ENCODE data around the gene GCNT4. TPM values are rescaled to one million over a fixed set of nuclear protein-coding genes. Genes with fewer than 3 reads are reported as not detected.

Gene GCNT4
- total RNA-seq, 4 donors from 2014 or later, result 0.66 to 1.5 (median 1.1) TPM

DNA sequence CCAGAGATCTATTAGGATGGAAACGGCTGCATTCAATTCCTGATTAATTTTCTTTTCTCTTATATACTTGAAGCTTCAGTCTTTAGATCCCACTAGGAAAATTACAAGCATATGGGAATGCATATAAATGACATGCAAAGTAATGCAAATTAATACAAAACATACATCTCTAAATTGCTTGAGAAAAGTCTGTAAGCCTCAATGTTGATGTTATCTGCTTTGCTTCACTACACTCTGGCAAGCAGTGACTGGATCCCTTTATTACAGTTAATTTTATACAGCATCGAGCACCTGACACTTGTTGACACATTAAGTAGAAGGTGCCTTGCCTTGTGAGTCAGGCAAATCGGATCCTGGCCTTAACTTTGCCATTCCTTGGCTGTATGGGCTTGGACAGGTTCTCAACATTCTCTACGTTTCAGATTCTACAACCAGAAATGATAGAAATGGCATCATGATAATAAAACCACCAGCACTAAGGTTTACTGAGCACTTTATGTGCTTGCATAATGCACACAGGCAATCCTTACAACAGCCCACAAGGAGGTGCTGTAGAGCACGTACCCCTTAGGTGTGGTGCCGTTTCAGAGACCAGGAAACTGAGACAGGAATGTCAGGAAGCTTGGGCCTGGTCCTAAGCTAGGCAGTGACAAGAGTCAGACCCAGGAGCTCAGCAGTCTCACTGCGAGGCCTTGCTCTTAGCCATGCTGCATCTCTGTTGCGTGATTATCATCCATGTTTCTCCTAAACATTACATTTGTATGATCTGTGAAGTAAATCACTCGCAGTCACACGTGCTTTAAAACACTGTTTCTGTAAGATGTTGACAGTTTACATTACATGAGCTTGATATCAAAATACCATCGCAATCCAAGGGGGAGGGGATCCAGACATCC, 2.7 kb downstream of the GCNT4 start:
- TF ChIP-seq, protein P1, sequence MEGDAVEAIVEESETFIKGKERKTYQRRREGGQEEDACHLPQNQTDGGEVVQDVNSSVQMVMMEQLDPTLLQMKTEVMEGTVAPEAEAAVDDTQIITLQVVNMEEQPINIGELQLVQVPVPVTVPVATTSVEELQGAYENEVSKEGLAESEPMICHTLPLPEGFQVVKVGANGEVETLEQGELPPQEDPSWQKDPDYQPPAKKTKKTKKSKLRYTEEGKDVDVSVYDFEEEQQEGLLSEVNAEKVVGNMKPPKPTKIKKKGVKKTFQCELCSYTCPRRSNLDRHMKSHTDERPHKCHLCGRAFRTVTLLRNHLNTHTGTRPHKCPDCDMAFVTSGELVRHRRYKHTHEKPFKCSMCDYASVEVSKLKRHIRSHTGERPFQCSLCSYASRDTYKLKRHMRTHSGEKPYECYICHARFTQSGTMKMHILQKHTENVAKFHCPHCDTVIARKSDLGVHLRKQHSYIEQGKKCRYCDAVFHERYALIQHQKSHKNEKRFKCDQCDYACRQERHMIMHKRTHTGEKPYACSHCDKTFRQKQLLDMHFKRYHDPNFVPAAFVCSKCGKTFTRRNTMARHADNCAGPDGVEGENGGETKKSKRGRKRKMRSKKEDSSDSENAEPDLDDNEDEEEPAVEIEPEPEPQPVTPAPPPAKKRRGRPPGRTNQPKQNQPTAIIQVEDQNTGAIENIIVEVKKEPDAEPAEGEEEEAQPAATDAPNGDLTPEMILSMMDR (IDR thresholded peaks at IDR 0.05; ENCODE audit: low read depth), result no peak

DNA sequence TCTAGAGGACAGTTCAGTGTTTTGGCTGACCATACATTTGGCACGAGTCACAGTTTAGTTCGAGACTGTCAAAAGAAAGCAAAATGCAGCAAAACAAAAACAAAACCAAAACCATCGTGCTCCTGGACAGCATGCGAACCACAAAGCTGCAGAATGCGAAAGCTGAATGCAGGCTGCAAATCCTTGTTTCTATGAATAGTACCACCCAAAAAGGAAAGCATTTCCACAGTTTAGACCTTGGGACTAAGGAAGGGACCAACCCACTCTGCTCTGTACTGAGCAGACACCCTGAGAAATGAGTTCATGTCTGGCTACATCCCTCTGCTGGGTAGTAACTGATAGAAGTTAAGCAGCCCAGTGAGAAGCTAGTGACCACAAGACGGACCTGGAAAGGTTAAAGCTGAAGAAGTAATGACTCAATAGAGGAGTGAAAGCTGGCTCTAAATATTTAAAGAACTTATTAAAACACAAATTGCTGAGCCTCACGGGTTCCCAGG, 3.9 kb downstream of the GCNT4 start:
- TF ChIP-seq, protein P1 (IDR thresholded peaks at IDR 0.05; ENCODE audit: low read depth), result no peak

DNA sequence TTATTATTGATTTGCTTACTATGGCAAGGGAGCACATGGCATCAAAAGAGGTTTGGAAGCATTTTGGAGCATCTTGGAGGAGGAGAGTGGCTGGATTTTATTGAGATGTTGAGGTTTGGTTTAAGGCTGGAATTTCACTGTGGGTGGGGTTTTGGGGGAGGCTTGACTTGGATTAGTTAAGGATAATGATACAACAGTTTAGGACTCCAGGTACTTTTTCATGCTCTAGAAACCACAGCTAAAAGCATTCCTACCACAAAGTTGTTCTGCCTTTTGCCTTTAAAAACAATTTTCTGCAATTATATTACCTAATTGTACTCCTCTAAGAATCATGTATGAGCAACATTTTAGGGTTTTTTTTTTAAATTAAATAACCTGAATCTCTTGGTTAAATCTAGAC, 5.0 kb downstream of the GCNT4 start:
- TF ChIP-seq, protein P1 (IDR thresholded peaks at IDR 0.05; ENCODE audit: low read depth), result no peak

DNA sequence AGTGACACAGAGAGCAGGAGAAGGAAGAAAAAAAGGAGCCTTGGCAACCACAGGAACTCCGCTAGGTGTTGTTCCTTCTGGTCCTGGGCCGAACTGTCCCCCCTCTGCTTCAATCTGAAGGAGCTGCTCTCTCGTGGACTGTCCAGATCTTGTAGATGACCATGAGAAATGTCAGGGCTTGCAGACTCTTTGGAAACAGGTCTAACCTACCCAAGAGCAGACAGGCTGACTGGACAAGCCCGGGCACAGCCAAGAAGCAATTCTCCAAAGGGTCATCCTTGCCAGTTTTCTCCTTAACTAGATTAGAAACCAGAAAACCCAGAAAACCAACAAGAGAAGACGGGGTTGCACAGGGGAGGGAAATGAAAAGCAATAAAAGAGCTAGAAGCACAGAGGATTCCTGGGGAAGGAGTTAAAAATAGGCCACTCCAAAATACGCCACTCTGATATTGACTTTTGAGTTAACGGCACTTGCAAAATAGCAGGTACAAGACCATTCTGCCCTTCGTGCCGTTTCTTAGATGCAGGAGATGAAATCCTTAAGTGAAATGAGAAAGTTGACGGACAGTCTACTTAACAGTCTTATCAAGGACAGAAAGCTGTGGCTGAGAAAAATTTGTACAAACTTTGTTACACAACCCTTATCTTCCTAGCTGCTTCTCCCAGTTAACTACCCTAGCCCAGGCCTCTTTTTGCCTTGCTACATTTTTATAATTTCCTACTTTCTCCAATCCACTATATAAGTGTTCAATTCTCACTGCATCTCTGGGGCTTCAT, 5.8 kb downstream of the GCNT4 start:
- TF ChIP-seq, protein P1 (IDR thresholded peaks at IDR 0.05; ENCODE audit: low read depth), result no peak

DNA sequence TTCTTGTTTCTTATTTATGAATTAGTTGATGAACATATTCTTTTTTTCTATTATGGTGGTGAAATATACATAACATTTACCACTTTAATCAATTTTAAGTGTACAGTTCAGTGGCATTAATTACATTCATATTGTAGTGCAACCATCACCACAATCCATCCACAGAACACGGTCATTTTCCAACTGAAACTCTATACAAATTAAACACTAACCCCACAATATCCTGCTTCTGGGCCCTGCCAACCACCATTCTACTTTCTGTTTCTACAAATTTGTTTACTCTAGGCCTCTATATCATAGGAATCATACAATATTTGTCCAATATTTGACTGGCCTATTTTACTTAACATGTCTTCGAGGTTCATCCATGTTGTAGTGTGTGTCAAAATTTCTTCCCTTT, 7.3 kb downstream of the GCNT4 start:
- TF ChIP-seq, protein P1 (IDR thresholded peaks at IDR 0.05; ENCODE audit: low read depth), result no peak

DNA sequence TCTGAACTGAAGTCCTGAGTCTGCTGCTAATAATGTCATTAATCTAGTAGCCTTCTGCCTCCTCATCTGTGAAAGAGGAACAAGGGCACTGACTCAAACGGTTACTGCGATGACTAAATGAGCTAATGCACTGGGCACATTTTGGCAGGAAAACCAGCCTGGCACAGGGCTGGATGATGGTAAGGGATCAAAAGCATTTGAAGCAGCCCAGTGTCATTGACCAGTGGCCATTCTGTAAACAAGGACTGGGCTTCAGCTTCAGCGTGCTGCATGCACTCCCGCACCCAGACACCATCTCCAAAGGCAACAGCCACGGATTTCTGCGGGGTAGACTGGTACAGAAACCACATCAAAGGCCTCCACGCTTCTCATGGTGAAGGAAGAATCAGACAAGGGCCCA, 8.0 kb downstream of the GCNT4 start:
- TF ChIP-seq, protein P1 (IDR thresholded peaks at IDR 0.05; ENCODE audit: low read depth), result no peak

All from subcutaneous adipose tissue (tissue), 4 donors.